A204.1 (cell line): Measurements from ENCODE around the gene CORO7.

Source experiments
- FAIRE-seq: peaks from 2 replicates; lab custom pipeline; 2012; peaks lifted over from hg19 to GRCh38; lab: Jason Lieb, UNC

The CORO7 gene

DNA sequence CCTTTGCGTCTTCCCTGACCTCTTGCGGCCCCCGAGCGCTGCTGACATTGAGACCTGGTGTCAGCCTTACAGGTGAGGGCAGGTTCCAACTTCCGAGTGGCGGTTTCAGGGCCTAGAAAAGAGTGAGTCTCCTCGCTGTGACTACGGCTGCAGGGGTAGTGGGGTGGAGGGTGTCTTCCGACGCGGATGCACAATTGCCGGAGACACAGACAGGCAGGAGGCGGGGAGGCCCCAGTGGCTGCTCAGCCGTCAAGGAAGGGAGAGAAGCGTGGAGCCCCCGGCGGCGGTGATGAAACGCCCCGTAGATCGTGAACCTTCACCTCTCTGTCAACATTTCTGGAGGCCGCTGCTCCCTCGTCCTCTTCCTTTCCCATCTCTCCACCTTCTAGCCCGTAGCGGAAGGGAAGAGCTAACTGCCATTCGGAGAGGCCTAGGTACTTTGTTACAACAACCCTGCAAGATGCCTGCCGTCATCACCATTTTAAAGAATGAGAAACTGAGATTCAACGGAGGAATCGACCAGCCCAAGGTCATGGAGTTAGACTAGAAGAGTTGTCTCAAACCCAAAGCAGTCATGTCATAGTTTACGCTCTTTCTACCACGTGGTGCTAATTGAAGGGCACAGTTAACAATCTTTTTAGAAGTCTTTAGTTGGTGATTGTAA is 9.8 kb upstream of the CORO7 start:
- FAIRE-seq: no peak

DNA sequence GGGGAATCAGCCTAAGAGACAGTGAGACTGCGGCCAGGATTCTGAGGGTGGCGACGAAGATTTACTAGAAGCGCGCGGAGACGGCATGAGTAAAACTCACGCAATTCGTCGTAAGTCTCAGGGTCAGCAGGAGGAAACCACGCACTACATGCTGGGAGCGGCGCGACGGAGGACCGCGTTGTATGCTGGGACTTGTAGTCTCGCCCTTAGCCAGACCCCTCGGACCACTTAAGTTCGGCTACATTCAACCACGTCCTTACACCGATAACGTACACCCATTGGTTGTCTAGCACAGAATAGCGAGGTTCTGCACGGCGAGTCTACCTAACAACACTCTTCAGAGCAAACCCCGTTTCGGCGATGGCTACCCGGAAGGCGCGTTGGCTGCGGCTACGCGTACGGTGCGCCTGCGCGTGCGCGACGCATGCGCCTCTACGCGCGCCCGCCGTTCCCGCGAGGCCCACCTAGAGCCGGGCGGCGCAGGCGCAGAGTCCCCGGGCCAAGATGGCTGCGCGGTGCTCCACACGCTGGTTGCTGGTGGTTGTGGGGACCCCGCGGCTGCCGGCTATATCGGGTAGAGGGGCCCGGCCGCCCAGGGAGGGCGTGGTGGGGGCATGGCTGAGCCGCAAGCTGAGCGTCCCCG is 9.1 kb upstream of the CORO7 start, which contains the start of gene DNAJA3:
Gene DNAJA3, plus strand, starts transcription at position 491 of the 643 bp plus-strand sequence. Its CDS starts 14 bp downstream, at position 505.
- no peak for FAIRE-seq

DNA sequence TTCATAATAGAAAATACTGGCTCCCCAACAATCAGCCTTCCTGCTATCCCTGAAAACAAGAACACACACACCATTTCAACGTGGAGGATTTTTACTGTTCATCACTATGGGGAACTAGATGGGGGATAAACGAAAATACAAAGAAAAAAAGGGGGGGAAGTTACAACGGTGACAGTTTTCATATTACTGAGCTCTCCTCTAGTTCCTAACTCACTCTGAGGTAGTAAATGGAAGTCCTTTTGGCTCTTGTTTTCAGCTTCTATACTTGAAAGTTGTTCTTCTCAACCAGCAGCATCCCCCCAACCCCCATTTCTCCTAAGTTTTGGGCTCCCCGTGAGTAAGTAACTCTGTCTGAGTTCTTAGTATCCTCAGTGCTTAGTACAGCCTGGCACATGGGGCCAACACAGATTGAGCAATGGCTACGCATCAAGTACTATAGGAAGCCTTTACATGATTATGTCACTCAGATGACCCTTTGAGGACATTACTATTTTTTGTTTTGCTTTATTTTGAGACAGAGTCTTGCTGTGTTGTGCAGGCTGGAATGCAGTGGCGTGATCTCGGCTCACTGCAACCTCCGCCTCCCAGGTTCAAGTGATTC is 4.2 kb upstream of the CORO7 start:
- FAIRE-seq: no peak

DNA sequence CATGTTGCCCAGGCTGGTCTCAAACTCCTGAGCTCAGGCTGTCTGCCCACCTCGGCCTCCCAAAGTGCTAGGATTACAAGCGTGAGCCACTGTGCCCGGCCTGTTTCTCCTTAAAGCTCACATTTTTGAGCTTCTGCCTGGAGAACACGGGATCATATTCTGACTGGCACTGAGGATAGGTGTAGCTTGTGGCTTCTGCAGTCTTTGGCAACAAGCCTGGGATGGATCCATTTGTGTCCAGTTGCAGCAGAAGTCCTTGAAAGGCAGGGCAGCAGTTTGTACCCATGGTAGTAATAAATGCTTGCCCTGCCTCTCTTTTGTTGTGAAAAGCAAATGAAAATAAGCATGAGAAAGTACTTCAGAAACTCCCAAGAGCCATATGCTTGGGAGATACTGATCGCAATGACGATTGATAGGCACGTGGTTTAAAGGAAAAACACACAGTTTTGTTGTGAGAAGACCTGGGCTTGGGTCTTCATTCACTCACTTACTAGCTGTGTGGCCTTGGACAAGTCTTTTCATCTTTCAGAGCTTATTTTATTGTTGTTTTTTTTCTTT is 3.1 kb upstream of the CORO7 start:
- no peak for FAIRE-seq

DNA sequence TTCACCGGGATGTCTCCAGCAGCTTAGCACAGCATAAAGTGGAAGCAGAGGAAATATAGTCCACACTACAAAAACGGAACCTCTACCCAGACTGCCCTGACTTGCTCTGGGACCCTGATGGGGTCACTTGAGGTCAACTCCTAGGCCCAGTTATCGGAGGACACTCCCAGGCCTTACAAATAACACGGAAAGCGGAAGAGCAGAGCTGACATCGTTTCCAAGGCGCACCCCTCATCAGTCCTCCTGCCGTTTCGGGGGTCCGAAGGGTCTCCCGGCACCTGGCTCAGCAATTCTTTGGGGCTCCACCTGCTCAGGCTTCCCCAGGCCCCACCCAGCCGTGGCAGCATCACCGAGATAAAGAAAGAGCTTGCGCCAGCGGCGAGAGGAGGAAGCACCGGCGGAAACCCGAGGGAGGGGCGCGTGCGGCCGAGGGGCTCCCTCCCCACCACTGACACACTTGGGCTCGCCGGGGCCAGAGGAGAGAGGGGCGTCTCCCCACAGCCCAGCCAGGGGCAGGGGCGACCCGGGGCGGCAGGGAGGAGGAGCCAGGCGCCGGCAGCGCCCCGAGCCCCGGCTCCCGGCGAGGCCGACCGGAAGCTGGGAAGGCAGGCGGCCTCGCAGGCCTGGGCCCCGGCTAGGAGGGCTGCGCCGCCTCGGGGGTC is 727 bp downstream of the CORO7 start:
- no peak for FAIRE-seq

DNA sequence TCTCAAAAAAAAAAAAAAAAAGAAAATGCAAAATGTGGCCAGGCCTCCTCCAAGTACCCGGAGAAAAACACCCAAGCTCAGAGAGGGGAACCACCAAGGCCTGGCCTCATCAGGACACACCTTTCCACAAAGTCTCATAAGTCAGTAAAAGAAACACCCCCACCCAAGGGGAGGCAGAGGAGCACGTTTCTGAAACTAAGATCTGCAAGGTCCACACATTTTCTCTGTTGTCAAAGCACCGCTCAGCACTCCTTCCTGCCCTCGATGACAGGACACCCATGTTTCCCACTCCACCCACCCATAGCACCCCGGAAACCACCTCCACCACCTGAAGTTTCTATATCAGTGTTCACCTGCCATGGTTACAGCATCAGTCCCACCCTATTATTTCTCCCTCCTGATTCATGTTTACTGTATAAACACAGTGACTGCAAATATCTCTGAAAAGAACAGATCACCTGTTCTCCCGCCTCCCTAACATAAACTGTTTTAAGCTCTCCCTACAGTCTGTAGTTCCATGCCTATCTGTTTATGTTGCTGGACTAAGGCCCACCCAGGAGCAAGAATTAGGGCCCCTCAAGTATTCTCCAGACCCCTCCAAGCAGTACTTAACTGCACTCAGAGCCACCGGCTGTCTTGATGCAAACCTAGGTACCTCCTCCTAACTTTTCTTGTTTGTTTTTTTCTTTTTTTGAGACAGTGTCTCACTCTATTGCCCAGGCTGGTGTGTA is 2.0 kb downstream of the CORO7 start:
- FAIRE-seq: no peak

DNA sequence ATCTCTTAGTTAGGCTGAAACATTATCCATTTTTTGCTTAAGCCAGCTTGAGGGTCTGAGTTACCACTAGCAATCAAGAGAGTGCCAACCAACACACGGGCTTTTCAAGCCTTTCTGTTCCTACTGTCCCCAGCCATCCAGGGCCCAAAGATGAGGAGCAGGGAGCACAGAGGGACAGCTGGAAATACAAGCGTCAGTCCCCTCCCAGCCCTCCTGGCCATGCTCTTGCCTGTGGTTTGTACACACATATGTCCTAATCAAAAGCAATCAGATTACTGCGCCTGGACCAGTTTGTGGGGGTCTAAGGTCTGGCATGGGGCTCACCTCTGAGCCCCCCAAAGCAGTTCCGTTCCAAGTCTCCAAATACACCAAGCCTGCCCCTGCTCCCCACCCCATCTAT is 3.5 kb downstream of the CORO7 start:
- no peak for FAIRE-seq

DNA sequence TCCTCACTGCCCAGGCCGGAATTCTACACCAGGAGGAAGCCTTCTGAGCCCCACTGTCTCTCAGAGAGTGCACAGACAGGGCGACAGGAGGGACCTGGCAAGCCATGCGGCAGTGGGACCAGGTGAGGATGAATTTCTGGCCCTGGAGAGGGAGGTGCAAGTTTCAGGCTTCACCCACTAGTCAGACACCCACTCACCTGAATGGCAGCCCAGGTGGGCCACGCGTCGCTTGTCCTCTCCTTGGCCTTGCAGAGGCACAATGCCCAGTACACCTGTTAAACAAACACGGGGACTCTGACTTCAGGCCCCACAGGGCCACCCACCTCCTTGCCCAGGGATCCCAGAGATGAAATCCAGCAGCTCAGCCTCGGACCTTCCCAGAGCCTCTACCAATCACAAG is 4.2 kb downstream of the CORO7 start:
- FAIRE-seq: no peak

DNA sequence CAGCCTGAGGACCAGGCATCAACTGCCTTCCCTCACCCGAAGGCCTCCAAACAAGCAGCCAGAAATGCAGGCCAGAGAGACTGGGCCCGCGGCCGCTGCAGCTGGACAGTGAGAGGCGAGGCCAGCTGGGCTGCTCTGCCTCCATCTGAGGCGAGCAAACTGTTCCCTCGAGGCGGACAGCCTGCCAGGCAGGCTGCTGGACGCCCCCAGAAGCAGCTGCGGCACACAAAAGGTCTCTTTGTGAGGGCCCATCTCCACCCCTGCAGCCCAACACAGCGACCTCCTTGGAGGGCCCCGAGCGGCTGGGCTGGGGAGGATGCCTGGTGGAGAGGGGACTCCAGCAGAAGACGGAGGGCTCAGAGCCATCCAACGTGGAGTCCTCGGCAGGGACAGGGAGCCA is 4.7 kb downstream of the CORO7 start:
- no peak for FAIRE-seq

DNA sequence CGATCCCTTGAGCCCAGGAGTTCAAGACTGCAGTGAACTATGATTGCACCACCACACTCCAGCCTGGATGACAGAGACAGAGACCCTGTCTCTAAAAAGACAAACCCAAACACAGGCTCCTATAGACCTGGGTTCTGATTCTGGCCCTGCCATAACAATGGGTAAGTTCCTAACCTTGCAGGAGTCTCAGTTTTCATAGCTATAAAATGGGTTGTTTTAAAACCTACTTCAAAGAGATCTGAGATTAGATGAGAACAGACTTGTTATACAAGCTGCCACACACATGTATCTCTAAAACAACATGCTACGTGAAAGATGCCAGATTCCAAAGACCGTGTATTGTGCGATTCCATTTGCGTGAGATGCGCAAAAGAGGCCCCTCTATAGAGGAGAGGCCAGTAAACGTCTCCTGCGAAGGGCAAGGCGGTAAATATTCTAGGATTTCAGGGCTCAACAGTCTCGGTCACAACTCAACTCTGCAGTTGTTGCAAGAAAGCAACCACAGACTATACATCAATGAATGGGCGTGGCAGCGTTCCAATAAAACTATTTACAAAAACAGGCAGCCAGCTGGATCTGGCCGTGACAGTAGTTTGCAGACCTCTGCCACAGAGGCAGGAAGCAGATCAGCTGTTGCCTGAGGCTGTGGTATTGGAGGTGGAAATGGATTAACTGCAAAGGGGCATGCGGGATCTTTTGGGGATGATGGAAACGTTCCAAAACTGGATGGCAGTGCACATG is 5.9 kb downstream of the CORO7 start:
- FAIRE-seq: no peak

DNA sequence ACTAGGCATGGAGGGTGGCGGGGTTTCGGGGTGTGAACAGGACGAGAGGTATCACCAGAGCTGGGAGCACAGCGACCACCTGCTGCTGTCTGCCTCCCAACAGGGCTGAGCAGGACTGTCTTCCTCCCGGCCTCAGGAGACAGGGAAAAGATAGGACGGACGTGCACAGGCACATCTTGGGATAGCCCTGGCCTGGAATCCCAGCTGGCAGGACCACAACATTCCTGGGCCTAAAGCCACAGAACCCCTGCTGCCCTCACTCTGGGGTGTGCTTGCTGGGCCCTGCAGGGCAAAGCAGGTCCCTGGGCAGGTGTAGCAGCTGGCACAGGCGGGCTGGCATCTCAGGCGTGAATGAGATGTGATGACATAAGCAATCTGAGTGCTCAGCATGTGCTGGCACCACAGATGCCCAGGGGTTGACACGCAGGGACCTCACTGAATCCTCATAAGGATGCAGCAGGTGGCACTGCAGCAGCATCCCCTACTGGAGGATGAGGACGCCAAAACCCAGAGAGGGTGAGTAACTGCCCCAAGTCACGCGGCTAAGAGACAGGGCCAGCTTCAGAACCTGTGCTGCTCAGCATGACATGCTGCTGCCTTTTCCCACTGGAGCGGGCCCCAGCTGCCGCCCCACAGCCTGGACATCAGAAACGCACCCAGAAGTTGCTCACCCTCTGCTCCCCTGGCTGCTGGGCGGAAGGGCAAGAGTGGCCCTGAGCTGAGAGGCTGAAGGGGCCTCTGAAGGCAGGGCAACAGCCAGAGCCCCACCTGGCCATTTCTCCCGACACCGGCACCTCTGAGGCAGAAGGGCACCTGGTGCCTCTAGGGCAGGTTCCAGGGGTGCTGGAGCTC is 7.1 kb downstream of the CORO7 start:
- FAIRE-seq: no peak

DNA sequence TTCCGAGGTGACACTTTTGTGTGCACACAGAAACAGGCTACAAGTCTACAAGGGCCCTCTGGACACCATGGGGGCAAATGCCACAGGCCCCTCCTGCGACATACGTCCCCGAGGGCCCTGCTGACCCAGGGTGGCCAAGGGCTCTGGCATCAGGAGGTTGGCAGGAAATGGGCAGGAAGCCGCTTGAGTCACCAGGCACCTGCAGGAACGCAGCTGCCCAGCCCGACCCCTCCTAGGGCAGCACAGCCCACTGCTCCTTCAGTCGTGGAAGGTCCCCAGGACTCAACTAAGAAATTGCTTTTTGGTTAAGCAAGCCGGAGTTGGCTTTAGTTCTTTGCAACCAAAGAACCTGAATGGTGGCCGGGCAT is 8.1 kb downstream of the CORO7 start:
- no peak for FAIRE-seq

DNA sequence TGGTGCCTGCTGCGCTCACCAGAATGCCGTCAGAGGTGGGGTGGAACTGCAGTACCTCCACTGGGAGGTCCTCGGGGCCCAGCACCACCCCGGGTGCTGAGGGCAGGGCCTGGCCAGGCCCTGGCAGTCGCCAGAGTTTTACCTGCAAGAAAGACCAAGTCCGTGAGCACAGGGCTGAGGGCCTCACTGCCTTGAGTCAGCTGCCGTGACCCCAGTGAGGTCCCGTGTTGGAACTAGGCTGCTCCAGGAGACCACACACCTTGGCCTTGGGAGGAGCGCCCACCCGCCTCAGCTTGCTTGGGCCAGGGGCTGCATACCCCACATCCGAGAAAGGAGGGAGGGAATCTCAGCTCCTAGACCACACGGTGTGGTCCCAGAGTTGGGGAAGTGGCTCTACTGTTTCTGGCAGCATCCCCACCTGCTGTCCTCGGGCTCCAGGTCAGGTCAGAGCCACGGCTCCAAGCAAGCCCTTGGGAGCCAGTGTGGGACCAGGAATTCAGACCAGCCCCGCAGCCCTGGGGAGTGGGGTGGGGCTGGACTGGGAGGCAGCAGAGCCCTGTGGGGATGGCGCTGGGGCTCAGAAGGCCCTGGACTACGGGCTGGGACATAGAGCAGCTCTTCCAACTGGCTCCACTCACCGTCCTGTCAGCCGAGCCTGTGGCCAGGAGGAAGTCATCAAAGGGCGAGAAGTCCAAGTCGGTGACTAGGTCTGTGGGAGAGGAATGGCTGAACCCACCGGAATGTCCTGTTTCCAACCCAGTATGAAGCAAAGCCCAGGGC is 8.7 kb downstream of the CORO7 start:
- FAIRE-seq: no peak

DNA sequence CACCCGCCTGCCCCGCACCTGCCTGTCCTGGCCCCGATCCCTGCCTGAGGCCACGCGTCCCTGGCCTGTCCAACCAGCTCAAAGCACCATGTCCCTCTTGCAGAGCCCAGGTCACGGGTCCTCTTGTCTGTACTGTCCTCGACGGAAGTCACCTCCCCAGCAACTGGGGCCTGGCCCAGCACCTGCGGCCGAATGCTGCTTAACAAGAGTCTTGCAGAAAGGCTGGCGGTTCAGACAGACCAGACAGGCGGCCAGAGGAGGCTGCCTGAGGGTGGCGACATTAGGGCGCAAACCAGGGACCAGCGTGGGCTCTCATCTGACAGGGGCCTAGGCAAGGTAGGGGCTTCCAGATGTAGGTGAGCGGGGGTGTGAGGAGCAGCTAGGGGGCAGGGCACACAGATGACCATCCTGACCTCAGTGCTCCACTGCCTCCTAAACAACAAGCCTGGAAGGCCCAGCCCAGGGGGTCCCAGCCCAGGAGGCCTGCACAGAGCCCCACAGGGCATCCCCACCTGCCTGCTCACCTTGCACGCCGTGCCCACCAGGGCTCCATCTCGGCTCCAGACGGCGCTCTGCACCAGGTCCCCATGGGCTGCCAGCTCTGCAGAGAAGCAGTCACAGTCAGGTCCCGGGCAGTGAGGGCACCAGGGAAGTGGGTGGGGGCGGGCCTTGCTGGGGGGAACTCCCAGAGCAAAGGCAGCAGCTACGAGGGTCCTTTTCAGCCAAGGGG is 11.3 kb downstream of the CORO7 start:
- no peak for FAIRE-seq

DNA sequence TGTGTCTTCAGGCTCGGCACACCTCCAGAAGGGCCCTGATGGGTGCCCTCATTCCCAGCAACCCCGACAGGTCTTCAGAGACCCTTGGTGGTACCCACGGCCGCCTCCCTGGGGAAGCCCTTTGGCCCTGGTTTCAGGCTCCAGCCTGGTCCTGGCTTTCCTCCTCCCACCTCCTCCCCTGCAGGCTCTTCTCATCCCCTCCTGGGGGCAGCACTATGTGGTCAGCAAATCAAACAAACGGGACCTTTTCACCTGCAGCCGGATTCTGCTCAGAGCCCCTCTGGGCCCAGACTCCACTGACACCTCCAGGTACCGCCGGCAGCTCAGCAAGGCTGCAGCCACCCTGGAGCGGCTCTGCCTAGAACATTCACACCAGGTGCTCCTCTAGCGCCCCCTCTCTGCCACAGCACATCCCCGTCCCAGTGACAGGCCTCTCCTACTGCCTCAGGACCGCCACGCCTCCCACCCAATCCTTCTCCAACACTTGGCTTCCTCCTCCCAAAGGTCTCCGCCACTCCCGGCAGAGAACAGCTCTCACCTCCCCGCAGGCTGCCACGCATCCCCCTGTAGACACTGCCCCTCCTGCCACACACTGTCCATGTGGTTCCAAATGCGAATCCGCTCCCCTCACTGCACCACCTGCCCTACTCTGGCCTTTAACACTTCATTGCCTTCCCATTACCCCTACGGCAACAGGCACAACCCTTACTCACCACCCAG is 12.0 kb downstream of the CORO7 start:
- no peak for FAIRE-seq

DNA sequence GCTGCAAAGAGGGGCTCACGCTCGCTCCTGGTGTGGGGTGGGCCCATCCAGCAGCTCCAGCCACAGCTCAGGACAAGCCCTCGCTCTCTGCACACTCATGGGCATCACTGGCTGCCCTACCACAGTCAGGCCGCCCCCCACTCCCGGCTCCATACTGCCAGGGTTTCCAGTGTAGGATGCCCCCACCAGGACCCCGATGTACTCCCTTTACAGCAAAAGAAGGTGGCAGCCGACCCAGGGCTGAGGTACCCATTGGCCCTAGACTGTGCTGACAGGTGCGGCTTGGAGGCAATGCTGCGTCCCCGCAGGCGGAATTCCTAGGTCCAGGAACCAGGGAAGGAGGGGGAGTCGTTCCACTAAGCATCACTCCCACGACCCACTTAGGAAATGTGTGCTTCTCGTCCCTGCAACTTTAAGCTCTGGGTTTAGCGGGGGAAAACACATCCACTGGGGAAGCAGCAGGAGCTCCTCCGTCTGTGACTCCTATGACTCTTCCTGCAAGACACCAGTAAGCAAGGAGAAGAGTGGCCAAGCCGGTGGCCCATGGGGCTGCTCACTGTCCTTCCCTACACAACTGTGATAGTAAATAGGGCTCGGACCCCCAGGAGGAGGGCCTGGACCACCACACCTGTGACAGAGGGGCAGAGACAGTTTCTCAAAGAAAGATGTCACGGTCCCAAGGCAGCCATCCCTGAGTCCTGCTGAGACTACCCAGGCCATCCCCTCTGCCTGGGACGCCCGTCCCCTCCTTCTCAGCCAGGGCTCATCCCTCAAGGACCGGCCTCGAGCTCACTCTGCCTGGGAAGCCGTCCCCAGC is 13.1 kb downstream of the CORO7 start:
- no peak for FAIRE-seq

DNA sequence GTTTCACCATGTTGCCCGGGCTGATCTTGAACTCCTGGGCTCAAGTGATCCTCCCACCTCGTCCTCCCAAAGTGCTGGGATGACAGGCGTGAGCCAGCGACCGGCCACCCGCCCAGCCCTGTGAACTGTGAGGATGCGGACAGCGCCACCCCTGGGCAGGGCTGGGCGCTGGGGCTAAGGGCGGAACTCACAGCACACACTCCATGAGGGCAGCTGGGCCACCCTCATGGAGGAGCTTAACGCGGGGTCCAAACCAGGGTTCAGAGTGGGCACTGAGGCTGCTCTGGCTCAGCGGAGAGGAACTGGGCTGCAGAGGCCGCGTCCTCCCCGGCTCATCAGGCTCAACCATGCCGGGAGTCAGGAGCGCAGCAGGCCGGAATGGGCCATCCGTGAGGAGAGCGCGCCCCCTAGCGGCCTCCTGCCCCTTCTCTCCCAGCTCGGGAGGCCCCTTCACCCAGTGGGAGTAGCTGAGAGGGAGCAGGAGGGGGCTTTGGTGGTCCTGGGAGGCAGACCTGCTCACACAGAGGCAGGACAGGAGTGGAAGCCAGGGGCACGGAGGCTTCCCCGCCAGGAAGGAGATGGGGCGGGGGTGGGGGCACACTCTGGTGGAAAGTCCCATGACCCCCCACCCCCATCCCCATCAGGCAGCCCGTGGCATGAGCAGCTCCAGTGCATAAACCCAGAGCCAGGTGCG is 13.8 kb downstream of the CORO7 start:
- no peak for FAIRE-seq
